IPS-18c (cell line): ENCODE measurements around the gene ATE1.
"Not testable (repeated sequence)": the region's sequence is repeated elsewhere in the genome, so short reads cannot be mapped to it uniquely, and the experiment has no call there.

ENCODE experiments used
- H3K4me3 ChIP-seq: 2 replicates; pipeline ENCODE4 v1.7.0; 2013; ENCODE audit warnings: low read depth, mild to moderate bottlenecking, low read length, moderate library complexity; ENCODE audit not compliant: insufficient read depth
- H3K9me3 ChIP-seq: one replicate; pipeline ENCODE4 v1.6.1; 2013; ENCODE audit warnings: mild to moderate bottlenecking, low read length, moderate library complexity; ENCODE audit not compliant: control insufficient read depth, insufficient read depth

The ATE1 gene

GRCh38 chr10:121709675-121710073, 218.2 kb downstream of the ATE1 start:
- H3K9me3 ChIP-seq: no peaks in the 10 kb centered on the region
- 0 out of 2 replicates have a peak overlapping the region, but pooled peaks have one; percentile 2 for H3K4me3 ChIP-seq

GRCh38 chr10:121708728-121709674, 218.8 kb downstream of the ATE1 start:
- H3K9me3 ChIP-seq: no peaks in the 10 kb centered on the region
- H3K4me3 ChIP-seq: no peak overlapping the region

- no peak overlapping the region; the same call in 1 of the 2 replicates for H3K4me3 ChIP-seq
- no peaks in the 10 kb centered on the region for H3K9me3 ChIP-seq
Observed at GRCh38 chr10:121702351-121703320, 225.2 kb downstream of the ATE1 start.

GRCh38 chr10:121700416-121700815, 227.4 kb downstream of the ATE1 start:
- H3K4me3 ChIP-seq: no peak overlapping the region
- no peaks in the 10 kb centered on the region for H3K9me3 ChIP-seq

- H3K4me3 ChIP-seq, H3K9me3 ChIP-seq: not testable (repeated sequence)
Observed at GRCh38 chr10:121699703-121700102, 228.1 kb downstream of the ATE1 start.

GRCh38 chr10:121698902-121699301, 228.9 kb downstream of the ATE1 start:
- H3K9me3 ChIP-seq: no peaks in the 10 kb centered on the region
- no peak overlapping the region for H3K4me3 ChIP-seq

- Histone ChIP-seq H3K4me3 (no peak overlapping the region), H3K9me3 (no peaks in the 10 kb centered on the region)
Observed at GRCh38 chr10:121698336-121698735, 229.5 kb downstream of the ATE1 start.

- H3K4me3 ChIP-seq: no peak overlapping the region
Observed at GRCh38 chr10:121696854-121697253, 231.0 kb downstream of the ATE1 start.

GRCh38 chr10:121695731-121696464, 231.9 kb downstream of the ATE1 start:
- Histone ChIP-seq H3K9me3 (no peaks in the 10 kb centered on the region), H3K4me3 (no peak overlapping the region)

More at GRCh38 chr10:121696854-121697253, 231.0 kb downstream of the ATE1 start:
- H3K9me3 ChIP-seq: no peaks in the 10 kb centered on the region

- Histone ChIP-seq H3K4me3 (no peak overlapping the region), H3K9me3 (no peaks in the 10 kb centered on the region)
Observed at GRCh38 chr10:121694966-121695643, 232.7 kb downstream of the ATE1 start.

- Histone ChIP-seq H3K4me3 (no peak overlapping the region), H3K9me3 (no peaks in the 10 kb centered on the region)
Observed at GRCh38 chr10:121694327-121694965, 233.4 kb downstream of the ATE1 start.

- H3K9me3 ChIP-seq: no peaks in the 10 kb centered on the region
- H3K4me3 ChIP-seq: no peak overlapping the region
Observed at GRCh38 chr10:121692626-121693025, 235.2 kb downstream of the ATE1 start.

- Histone ChIP-seq H3K9me3 (no peaks in the 10 kb centered on the region), H3K4me3 (no peak overlapping the region)
Observed at GRCh38 chr10:121690970-121691369, 236.9 kb downstream of the ATE1 start.
